ENCODE results near the gene DSE.

The DSE gene

DNA sequence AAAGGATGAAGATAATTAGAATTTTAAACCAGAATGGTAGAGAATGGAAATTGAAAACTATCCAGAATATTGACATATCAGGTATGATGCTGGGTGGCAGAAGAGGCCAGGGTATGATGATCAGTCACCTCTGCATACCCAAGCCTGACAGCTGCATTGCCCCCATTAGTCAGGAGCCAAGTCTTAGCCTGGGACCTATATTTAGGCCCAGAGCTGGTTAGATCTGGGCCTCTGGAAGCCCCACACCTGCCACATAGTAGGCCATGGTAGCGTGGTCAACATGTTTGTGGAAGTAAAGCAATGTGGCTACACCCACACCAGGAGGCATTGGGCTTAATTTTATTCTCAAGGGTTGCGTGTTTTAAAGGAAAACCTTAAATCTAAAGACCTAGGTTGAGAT lies 58.4 kb downstream of the DSE start:
- TF ChIP-seq EZH2phosphoT487 (conservative IDR thresholded peaks at IDR 0.05; ENCODE audit: low read length) = no peak
- TF ChIP-seq, protein P1, sequence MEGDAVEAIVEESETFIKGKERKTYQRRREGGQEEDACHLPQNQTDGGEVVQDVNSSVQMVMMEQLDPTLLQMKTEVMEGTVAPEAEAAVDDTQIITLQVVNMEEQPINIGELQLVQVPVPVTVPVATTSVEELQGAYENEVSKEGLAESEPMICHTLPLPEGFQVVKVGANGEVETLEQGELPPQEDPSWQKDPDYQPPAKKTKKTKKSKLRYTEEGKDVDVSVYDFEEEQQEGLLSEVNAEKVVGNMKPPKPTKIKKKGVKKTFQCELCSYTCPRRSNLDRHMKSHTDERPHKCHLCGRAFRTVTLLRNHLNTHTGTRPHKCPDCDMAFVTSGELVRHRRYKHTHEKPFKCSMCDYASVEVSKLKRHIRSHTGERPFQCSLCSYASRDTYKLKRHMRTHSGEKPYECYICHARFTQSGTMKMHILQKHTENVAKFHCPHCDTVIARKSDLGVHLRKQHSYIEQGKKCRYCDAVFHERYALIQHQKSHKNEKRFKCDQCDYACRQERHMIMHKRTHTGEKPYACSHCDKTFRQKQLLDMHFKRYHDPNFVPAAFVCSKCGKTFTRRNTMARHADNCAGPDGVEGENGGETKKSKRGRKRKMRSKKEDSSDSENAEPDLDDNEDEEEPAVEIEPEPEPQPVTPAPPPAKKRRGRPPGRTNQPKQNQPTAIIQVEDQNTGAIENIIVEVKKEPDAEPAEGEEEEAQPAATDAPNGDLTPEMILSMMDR (IDR thresholded peaks at IDR 0.05; ENCODE audit: insufficient read depth, low read length, poor library complexity, severe bottlenecking) = no peak
- H3K9ac ChIP-seq (ENCODE audit: low read length) = no peak overlapping the region
- H3K4me2 ChIP-seq (ENCODE audit: low read depth, low read length, poor library complexity, severe bottlenecking) = no peak overlapping the region
- H3K36me3 ChIP-seq (ENCODE audit: low read length) = no peaks in the 10 kb centered on the region
- H3K27ac ChIP-seq (ENCODE audit: low read depth, low read length) = no peak overlapping the region
- no peaks in the 10 kb centered on the region for H3K9me3 ChIP-seq (ENCODE audit: insufficient read depth, low read length)
- no peaks in the 10 kb centered on the region for H3K27me3 ChIP-seq (ENCODE audit: low read length)
- no peaks in the 10 kb centered on the region for H3K9me2 ChIP-seq (replicated peaks; ENCODE audit: insufficient read depth, low read length)
- H3K4me3 ChIP-seq (ENCODE audit: insufficient read depth, low read length, poor library complexity, severe bottlenecking) = no peak overlapping the region
- H3F3A ChIP-seq (ENCODE audit: insufficient read depth) = no peaks in the 10 kb centered on the region
- H3K79me2 ChIP-seq (ENCODE audit: insufficient read depth, low read length) = no peaks in the 10 kb centered on the region
- H4K20me1 ChIP-seq (ENCODE audit: low read depth, low read length) = no peaks in the 10 kb centered on the region
- no peak overlapping the region for H2AFZ ChIP-seq (ENCODE audit: low read depth, low read length, severe bottlenecking)

DNA sequence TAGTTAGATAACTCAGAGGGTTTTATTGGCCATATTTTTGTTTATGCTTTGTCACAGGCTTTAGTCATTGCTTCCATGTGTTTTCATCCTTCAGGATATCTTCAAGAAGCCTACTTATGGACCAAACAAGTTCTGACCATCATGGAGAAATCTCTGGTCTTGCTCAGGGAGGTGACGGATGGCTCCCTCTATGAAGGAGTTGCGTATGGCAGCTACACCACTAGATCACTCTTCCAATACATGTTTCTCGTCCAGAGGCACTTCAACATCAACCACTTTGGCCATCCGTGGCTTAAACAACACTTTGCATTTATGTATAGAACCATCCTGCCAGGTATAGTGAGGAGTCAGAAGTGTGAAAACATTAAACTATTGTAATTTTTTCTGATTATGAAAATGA lies 60.1 kb downstream of the DSE start:
- H3K4me3 ChIP-seq (ENCODE audit: insufficient read depth, low read length, poor library complexity, severe bottlenecking) = no peak overlapping the region
- H3K9ac ChIP-seq (ENCODE audit: low read length) = no peak overlapping the region
- H3K9me3 ChIP-seq (ENCODE audit: insufficient read depth, low read length) = no peaks in the 10 kb centered on the region
- H3K36me3 ChIP-seq (ENCODE audit: low read length) = no peaks in the 10 kb centered on the region
- no peaks in the 10 kb centered on the region for H3F3A ChIP-seq (ENCODE audit: insufficient read depth)
- H4K20me1 ChIP-seq (ENCODE audit: low read depth, low read length) = no peaks in the 10 kb centered on the region
- H3K9me2 ChIP-seq (replicated peaks; ENCODE audit: insufficient read depth, low read length) = no peaks in the 10 kb centered on the region
- H3K27ac ChIP-seq (ENCODE audit: low read depth, low read length) = no peak overlapping the region
- TF ChIP-seq, protein P1 (IDR thresholded peaks at IDR 0.05; ENCODE audit: insufficient read depth, low read length, poor library complexity, severe bottlenecking) = no peak
- no peak overlapping the region for H2AFZ ChIP-seq (ENCODE audit: low read depth, low read length, severe bottlenecking)
- H3K4me2 ChIP-seq (ENCODE audit: low read depth, low read length, poor library complexity, severe bottlenecking) = no peak overlapping the region
- no peaks in the 10 kb centered on the region for H3K27me3 ChIP-seq (ENCODE audit: low read length)
- no peaks in the 10 kb centered on the region for H3K79me2 ChIP-seq (ENCODE audit: insufficient read depth, low read length)

DNA sequence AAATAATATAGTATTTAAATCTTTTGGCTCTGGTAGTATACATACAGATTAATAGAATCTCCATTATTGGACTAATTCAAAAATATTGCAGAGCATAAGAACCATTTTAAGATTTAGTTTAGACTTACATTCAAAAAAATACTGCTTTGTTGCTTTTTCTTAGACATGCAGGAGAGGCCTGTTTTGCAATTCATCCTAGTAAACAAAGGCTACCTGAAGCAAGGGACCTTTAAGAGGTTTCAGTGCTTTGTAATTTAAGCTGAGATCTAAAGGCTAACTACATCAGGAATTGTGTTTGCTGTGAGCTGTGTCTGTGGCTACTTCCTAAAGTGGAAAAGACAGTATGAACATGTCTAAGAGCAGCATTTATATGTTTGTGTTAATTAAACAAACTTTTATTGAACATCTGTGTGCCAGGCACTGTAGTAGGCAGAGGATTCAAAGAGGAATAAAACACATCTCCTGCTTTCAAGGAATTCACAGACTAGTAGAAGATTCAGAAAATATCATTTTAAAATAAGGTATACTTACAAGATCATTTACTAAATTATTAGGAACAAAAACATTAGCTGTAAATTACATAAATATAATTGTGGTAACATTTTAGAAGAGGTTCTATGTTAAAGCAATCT lies 61.3 kb downstream of the DSE start:
- H3K36me3 ChIP-seq (ENCODE audit: low read length) = no peaks in the 10 kb centered on the region

More for the DNA sequence above, 61.3 kb downstream of the DSE start:
- H3K4me2 ChIP-seq (ENCODE audit: low read depth, low read length, poor library complexity, severe bottlenecking) = no peak overlapping the region
- H3K27me3 ChIP-seq (ENCODE audit: low read length) = no peaks in the 10 kb centered on the region
- no peaks in the 10 kb centered on the region for H3K79me2 ChIP-seq (ENCODE audit: insufficient read depth, low read length)
- TF ChIP-seq, protein P1 (IDR thresholded peaks at IDR 0.05; ENCODE audit: insufficient read depth, low read length, poor library complexity, severe bottlenecking) = no peak
- TF ChIP-seq EZH2phosphoT487 (conservative IDR thresholded peaks at IDR 0.05; ENCODE audit: low read length) = no peak
- no peak overlapping the region for H3K27ac ChIP-seq (ENCODE audit: low read depth, low read length)
- no peaks in the 10 kb centered on the region for H4K20me1 ChIP-seq (ENCODE audit: low read depth, low read length)
- no peaks in the 10 kb centered on the region for H3F3A ChIP-seq (ENCODE audit: insufficient read depth)
- H3K4me3 ChIP-seq (ENCODE audit: insufficient read depth, low read length, poor library complexity, severe bottlenecking) = no peak overlapping the region
- H3K9me3 ChIP-seq (ENCODE audit: insufficient read depth, low read length) = no peaks in the 10 kb centered on the region
- H3K9me2 ChIP-seq (replicated peaks; ENCODE audit: insufficient read depth, low read length) = no peaks in the 10 kb centered on the region
- H2AFZ ChIP-seq (ENCODE audit: low read depth, low read length, severe bottlenecking) = no peak overlapping the region
- H3K9ac ChIP-seq (ENCODE audit: low read length) = no peak overlapping the region
